Globus pallidus (tissue), 1 donor: Measurements from ENCODE around the gene PPFIBP1.
"Not testable (repeated sequence)": the region's sequence is repeated elsewhere in the genome, so short reads cannot be mapped to it uniquely, and the experiment has no call there.

Experiments used
- DNase-seq: peaks from one replicate; pipeline ENCODE4 v3.0.0-alpha.2; 2015; ENCODE audit warnings: low spot score

Gene PPFIBP1

DNA sequence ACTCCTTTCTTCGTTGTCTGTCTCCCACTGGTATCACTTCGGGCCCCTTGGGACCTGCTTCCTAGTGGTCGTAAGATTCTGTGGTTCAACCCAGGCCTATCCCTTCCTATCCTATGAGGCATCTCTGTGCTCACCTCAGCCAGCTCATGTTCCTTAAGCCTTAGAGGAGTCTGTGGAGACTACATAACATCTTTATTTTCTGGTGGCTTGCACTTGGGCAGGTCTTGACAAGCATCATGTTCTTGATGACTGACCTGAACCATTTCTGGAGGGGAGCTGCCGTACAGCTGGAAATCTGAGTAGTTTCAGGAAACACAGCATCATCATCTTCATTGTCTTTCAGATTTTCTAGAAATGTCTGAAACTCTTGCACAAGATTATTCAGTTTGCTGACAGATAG lies 69.3 kb downstream of the PPFIBP1 start:
- DNase-seq: no peak

- DNase-seq: peak; percentile 63
Observed at GRCh38 chr12:27595231-27595642, 71.2 kb downstream of the PPFIBP1 start.

DNA sequence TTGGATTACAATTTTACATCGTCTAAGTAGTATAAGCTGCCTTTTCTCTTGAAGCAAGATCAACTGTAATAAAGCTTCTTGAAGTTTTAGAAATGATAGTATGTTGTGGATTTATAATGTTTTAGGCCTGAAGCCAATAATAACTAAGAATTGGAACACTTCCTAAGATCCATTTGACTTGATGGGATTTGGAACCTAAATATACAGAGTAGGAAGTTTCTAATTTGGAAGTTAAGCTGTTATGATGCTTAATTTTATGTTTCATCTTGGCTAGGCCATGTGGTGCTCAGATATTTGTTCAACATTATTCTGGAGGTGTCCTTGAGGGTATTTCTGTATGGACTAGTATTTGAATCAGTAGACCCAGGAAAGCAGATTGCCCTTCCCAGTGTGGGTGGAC lies 74.9 kb downstream of the PPFIBP1 start:
- DNase-seq: not testable (repeated sequence)

- DNase-seq: not testable (repeated sequence)
Observed at GRCh38 chr12:27601056-27601828, 77.2 kb downstream of the PPFIBP1 start.

GRCh38 chr12:27602516-27602915 lies 78.5 kb downstream of the PPFIBP1 start:
- no peak for DNase-seq

DNA sequence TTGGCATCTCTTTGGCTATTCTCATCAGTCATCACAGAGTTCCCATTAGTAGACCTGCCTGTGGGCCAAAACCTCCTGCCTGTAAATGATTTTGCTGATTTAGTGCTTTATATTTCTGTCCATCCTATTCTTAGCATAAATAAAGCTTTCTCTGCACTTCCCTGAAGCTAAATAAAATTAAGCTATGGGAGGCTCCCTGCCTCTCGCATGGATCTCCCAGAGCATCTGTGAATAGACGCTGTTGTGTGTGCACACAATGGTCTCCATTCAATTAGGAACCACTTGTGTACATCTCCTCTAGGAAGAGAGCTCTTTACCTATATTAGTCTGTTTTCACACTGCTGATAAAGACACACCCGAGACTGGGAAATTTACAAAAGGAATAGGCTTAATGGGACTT lies 80.4 kb downstream of the PPFIBP1 start:
- peak; percentile 50 for DNase-seq

GRCh38 chr12:27606986-27607385 lies 83.0 kb downstream of the PPFIBP1 start:
- DNase-seq: no peak

DNA sequence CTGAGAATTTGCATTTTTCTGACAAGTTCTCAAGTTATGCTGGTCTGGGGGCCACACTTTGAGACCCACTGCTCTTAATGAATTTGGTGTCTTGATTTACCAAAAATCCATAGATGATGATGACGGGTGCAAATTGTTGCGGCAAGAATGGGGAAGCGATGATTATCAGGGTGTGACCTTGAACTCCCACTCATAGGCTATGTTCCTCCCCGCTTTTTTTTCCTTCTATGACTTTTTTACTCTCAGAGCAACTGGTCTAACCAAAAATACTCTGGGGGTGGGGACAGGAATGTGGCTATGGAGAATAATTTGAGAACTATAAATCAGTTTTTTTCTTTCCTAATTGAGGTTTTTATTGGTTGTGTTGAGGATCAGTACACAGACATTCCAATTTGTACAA lies 83.6 kb downstream of the PPFIBP1 start:
- no peak for DNase-seq

DNA sequence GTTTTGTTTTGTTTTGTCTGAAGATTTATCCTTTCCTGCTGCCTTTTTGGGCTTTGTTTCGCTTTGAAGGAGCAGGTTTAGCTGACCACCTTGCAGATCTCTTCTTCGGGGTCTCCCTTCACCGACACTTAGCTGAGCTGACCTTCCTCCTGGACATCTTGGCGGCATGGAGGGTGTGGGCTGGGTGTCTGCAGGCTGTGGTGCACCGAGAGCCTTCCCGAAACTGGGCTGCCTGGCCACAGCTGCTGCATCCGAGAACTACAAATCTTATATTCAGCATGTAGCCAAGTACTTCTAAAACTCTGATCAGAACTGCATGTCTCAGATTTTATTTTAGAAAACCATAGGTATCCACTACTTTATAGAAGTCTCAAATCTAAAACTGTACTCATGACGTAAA lies 84.9 kb downstream of the PPFIBP1 start:
- DNase-seq: no peak

DNA sequence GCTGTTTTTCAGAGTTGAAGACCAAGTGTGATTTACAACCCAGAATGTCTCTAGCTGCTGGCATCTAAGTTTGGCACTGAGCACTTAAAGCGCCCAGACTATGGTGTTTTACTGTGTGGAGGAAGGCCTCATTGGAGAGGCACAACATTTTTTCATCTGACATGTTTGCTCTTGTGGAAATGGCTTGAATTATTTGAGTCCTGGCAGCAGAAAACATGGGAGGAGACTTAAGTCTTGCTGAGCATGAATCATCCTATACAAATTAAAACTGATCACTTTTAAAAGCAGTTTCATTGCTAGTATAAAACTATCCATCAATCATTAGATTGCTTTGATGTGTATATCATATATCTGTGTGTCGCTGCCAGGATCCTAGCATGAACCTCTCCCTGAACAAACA lies 86.4 kb downstream of the PPFIBP1 start:
- DNase-seq: no peak

DNA sequence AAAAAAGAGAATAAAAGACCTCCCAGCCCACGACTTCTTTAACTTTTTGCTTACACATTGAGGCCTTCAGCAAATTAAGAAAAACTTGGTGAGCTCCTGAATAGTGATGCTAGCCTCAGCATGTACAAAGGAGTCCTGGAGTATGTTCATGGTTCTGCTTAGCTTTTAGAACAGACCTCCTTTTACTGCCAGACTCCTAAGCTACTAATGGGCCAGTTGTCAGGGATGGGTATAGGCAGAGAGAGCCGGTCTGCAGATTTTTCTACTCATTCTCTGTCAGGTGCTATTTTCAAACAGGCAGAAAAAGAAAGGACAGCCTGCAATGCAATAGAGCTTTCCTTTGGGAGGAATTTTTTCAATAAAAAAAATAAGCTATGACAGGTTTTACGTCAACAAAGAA lies 90.4 kb downstream of the PPFIBP1 start:
- no peak for DNase-seq

- no peak for DNase-seq
Observed at GRCh38 chr12:27614866-27615265, 90.9 kb downstream of the PPFIBP1 start.

DNA sequence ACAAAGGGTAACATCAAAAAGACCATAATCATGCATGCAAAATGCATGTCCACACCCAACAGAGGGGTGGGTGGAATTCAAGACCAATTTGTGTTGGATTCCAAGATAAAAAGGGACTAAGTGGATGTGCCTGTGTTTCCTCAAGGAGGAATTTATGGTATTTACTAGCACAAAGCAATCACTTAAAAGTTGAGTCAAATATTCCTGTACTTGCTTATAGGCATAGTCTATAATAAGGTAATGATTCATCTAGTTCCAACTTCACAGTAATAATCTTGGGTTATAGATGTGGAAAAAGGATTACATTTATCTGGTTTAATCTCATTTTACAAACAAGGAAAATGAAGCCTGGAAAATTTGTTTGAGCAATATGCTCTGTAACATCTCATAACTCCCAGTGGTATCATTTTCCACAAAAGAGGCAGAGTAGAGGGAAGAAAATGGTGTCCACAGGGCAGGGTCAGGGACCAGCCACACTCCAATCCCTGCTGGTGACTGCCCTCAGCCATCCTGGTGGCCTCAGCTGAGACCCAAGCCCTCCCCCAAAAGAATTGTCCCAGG lies 91.4 kb downstream of the PPFIBP1 start:
- no peak for DNase-seq

DNA sequence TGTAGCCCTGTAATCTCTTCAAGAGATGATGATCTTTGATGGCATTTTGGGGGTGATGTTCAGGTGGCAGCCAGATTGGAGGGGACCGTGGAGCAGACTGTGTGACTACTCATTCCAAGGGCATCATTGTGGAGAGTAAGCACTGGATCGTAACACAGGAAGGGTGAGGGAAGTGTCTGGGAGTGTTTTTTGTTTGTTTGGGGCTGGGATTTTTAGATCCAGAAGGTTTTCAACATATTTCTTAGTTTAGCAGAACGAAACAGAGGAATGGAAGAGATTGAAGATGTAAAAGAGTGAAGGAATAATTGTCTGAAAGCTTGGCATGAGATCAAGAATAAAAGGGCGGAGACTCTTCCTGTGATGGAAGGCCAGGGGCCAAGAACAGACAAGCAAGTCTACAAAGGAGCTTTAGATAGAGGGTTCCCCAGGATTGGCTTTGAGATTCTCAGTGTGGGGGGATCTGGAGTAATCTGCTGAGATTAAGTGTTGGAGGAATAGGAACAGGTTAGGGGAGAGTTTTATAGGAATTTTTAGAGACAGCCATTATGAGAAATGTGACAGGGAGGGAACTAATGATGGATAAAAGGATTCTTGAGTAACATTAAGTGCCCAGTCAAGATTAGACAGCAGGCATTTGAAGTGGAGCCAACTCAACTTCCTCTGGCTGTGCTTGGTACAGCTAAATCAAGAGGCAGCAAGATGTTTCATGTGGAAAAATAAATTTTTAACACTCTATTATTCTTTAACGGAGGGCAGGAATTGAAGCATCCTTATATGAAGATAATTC lies 92.5 kb downstream of the PPFIBP1 start:
- peak; percentile 34 for DNase-seq

DNA sequence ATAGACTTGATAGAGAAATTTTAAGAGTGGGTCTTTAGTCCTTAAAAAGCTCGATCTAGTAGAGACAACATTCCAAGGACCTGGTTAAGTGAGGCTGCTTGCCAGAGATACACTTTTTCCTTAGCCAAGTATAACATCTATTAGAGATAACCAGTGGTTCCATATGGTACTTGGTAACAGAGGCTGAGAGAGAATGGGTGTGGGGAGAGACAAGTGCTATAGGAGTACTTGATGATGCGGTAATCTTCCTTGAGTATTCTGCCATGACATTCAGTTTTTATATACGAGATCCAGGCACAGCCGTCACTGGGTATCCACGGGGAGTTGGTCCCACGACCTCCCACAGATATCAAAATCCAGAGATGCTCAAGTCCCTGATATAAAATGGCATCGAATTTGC lies 94.8 kb downstream of the PPFIBP1 start:
- no peak for DNase-seq

GRCh38 chr12:27619308-27619707 lies 95.3 kb downstream of the PPFIBP1 start:
- DNase-seq: no peak

DNA sequence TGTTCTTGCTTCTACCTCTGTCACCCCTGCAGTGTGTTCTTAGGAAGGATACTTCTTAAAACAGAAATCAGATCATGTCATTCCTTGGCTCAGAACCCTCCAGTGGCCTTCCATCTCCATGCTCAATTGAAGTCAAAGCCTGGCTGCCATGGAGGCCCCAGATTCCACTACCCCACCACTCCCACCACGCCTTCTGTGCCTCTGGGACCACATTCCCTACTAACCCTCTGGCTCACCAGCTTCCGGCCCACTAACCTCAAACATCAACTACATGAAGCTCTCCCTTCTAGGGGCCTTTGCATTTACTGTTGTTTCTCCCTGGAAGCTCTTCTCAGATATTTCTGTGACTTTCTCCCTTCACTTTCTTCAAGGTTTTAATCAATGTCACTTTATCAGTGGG lies 96.1 kb downstream of the PPFIBP1 start:
- DNase-seq: no peak

DNA sequence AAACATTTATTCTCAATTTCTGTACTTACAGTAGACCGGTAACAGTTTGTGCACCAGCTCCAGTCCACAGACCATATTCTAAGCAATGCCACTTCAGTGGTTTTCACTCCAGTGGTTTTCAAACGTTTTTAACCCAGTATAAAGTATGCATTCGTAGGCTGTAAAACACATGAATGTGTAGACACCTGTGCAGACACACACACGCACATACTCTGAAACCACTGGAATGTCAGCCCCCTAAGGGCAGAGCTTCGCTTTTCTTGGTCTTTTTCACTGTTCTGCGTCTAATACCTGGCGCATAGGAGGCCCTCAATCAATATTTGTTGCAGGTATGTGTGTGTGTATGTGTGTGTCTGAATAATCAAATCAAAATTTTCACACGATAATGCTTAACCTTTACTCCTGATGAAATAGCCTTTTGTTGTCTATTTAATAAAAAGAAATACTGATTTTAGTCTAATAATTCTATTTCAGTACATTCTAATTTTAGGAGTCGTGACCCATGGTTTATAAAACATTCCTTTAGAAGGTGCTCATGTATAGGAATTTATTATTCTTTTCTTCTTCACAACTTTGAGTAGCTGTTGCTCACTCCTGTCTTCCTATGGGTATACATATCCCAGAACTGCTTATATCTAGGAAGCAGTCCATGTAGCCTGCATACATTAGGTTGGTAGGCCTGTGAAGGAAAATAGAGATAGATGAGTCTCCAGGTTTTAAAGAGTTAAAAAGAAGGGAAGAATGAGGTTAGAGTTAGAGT lies 98.6 kb downstream of the PPFIBP1 start:
- DNase-seq: no peak

GRCh38 chr12:27623645-27624044 lies 99.6 kb downstream of the PPFIBP1 start:
- no peak for DNase-seq

- no peak for DNase-seq
Observed at GRCh38 chr12:27624586-27624985, 100.6 kb downstream of the PPFIBP1 start.

DNA sequence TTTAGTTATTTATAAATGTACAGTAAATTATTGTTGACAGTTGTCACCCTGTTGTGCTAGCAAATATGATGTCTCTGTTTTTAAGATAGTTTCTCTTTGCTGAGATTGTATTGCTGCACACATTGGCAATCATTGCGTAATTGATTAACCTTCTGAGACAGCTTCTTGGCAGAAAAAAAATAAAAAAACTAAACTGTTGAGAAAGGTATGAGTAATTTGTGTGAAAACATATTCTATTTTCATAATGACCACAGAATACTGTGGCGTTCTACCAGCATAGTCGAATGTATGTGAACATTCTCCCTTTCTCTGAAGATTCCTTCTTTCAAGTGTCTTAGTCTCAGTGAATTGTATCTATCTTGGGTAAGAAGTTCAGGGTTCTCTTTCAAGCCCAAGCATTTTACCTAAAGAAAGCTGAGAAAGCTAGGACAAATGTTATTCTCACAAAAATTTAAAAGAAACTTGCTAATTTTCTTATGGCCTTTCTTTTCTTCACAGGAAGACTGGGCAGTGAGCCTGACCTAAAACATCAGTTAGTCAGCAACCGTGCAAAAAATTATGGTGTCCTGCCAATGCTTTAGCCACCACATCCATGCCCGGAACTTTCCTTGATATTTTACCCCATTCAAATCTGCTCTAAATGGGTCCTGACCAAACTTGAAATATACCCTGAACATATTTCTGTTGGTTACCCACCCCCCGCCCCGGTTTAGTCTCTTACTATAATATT lies 103.3 kb downstream of the PPFIBP1 start:
- DNase-seq: no peak
